Measurements from ENCODE around the gene PCDHGA8. TPM values are rescaled to one million over a fixed set of nuclear protein-coding genes. Genes with fewer than 3 reads are reported as not detected.

The PCDHGA8 gene
- total and polyA plus RNA-seq, 2 of the 13 experiments (the other 11 are each of a cell fraction or from before 2014, with no cell fraction given): 0.05 to 0.29 TPM

DNA sequence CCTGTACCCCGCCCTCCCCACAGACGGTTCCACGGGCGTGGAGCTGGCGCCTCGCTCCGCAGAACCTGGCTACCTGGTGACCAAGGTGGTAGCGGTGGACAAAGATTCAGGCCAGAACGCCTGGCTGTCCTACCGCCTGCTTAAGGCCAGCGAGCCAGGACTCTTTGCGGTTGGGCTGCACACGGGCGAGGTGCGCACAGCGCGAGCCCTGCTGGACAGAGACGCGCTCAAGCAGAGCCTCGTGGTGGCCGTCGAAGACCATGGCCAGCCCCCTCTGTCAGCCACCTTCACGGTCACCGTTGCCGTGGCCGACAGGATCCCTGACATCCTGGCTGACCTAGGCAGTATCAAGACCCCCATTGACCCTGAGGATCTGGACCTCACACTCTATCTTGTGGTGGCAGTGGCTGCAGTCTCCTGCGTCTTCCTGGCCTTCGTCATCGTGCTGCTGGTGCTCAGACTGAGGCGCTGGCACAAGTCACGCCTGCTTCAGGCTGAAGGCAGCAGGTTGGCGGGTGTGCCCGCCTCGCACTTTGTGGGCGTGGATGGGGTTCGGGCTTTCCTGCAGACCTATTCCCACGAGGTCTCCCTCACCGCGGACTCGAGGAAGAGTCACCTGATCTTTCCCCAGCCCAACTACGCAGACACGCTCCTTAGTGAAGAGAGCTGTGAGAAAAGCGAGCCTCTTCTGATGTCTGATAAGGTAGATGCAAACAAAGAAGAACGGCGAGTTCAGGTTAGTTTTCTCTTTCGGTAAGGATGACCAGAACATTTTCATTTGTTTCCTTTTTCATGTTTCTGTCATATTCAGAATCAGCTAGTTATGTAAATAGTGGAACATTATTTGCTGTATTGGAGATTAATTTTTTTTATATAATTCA lies 26.2 kb upstream of the PCDHGA8 start:
- Histone ChIP-seq H4K20me1 (ENCODE audit: insufficient read depth, low read length) (no peaks in the 10 kb centered on the region), H3K4me3 (replicated peaks in 1 of 3; ENCODE audit: insufficient read depth in 1 of 3, low read depth in 2 of 3, low read length in 3 of 3) (no peak overlapping the region), H2AFZ (ENCODE audit: low read length) (no peak overlapping the region), H3K9me3 (ENCODE audit: low read length) (peaks cover 53% of the 10 kb centered on the region), H3K4me1 (ENCODE audit: insufficient read depth, low read length) (no peaks in the 10 kb centered on the region), H3K4me2 (ENCODE audit: low read depth, low read length) (no peak overlapping the region), H3K27me3 (ENCODE audit: control insufficient read depth in 1 of 2, insufficient read depth in 2 of 2, low read length in 2 of 2) (no peaks in the 10 kb centered on the region), H3K27ac (ENCODE audit: extremely low read length, insufficient read depth, low read length) (no peak overlapping the region), H3K79me2 (ENCODE audit: insufficient read depth, low read length) (no peaks in the 10 kb centered on the region), H3K36me3 (replicated peaks in 1 of 2; ENCODE audit: control insufficient read depth in 1 of 2, insufficient read depth in 2 of 2, low read length in 2 of 2) (no peaks in the 10 kb centered on the region), H3K9ac (ENCODE audit: insufficient read depth, low read depth, low read length) (no peak overlapping the region)
- CTCF ChIA-PET (ENCODE audit: low intra/inter-chr PET ratio, low total read pairs): no interaction called here
- FAIRE-seq (no peak), ATAC-seq (no peak), DNase-seq (ENCODE audit: low spot score) (no peak)
- no TSS peak for BruUV-seq (replicated peaks)
- TF ChIP-seq MBNL3 (CRISPR knock-in tag; conservative IDR thresholded peaks at IDR 0.05): no peak
- intact Hi-C loops (cut with micrococcal nuclease; ENCODE audit: unreplicated experiment) (no loop called here), in situ Hi-C loops (cut with HindIII; ENCODE audit: extremely low pct_ligation_motif_present, low pct_unique_long_range_greater_than_20kb) (no loop called here)
- 82% methylated on average over 23 of the region's 46 CpGs for WGBS (ENCODE audit: low lambda C conversion rate)
- POLR2A ChIA-PET: no interaction called here

DNA sequence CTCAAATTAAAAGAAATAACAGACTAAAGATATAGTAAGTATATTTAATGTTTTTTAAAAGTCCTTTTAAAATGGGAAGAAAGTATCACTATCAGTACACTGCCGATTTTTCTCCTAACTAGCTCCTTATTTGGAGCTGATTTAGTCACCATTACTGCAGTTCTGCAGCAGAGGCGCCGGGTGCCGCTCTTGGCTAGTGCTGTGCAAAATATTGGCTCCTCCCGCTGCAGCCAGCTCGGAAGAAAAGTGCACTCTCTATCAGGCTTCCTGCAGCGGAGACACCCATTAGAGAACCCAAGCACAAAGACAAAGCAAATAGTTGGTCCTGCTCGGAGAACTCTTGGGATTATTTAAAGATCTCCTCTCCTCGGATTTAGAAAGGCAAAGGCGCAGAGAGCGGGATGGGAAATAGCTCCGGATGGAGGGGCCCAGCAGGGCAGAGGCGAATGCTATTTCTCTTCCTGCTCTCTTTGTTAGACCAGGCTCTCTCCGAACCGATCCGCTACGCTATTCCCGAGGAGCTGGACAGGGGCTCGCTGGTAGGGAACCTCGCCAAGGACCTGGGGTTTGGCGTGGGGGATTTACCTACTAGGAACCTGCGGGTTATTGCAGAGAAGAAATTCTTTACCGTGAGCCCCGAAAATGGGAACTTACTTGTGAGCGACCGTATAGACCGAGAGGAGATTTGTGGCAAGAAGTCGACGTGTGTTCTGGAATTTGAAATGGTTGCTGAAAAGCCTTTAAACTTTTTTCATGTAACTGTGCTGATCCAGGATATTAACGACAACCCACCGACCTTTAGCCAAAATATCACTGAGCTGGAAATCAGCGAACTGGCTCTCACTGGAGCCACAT lies 22.2 kb upstream of the PCDHGA8 start, which contains the start of gene PCDHGB3:
Gene PCDHGB3 (plus strand): TSS at position 249 of the 855 bp plus-strand sequence. CDS start 153 bp downstream, at position 402.
- ATAC-seq (no peak), DNase-seq (ENCODE audit: low spot score) (no peak), FAIRE-seq (no peak)
- Histone ChIP-seq H3K4me3 (replicated peaks in 1 of 3; ENCODE audit: insufficient read depth in 1 of 3, low read depth in 2 of 3, low read length in 3 of 3) (no peak within 1 kb of the TSS), H4K20me1 (ENCODE audit: insufficient read depth, low read length) (no peaks in the 10 kb centered on the region), H3K4me1 (ENCODE audit: insufficient read depth, low read length) (no peaks in the 10 kb centered on the region), H3K27me3 (ENCODE audit: control insufficient read depth in 1 of 2, insufficient read depth in 2 of 2, low read length in 2 of 2) (no peaks in the 10 kb centered on the region), H3K36me3 (replicated peaks in 1 of 2; ENCODE audit: control insufficient read depth in 1 of 2, insufficient read depth in 2 of 2, low read length in 2 of 2) (no peaks in the 10 kb centered on the region), H3K27ac (ENCODE audit: extremely low read length, insufficient read depth, low read length) (no peak within 1 kb of the TSS), H3K79me2 (ENCODE audit: insufficient read depth, low read length) (no peaks in the 10 kb centered on the region), H2AFZ (ENCODE audit: low read length) (no peak within 1 kb of the TSS), H3K4me2 (ENCODE audit: low read depth, low read length) (no peak within 1 kb of the TSS), H3K9ac (ENCODE audit: insufficient read depth, low read depth, low read length) (no peak within 1 kb of the TSS), H3K9me3 (ENCODE audit: low read length) (peaks cover 56% of the 10 kb centered on the region)
- in situ Hi-C loops (cut with HindIII; ENCODE audit: extremely low pct_ligation_motif_present, low pct_unique_long_range_greater_than_20kb) (no loop called here), intact Hi-C loops (cut with micrococcal nuclease; ENCODE audit: unreplicated experiment) (no loop called here)
- ChIA-PET CTCF (ENCODE audit: low intra/inter-chr PET ratio, low total read pairs) (no interaction called here), POLR2A (no interaction called here)
- WGBS (ENCODE audit: low lambda C conversion rate): 67% methylated on average over 32 of the region's 32 CpGs
- BruUV-seq (replicated peaks): no TSS peak
- TF ChIP-seq ZNF234 (CRISPR knock-in tag; conservative IDR thresholded peaks at IDR 0.05): no peak
- no peak for TF ChIP-seq TEAD2 (CRISPR knock-in tag; IDR thresholded peaks at IDR 0.05)
- TF ChIP-seq ZBTB43 (CRISPR knock-in tag; conservative IDR thresholded peaks at IDR 0.05): no peak
- TF ChIP-seq FOXP1 (IDR thresholded peaks at IDR 0.05): no peak
- TF ChIP-seq FOXP1 (CRISPR knock-in tag; IDR thresholded peaks at IDR 0.05): no peak
- no peak for TF ChIP-seq ZBTB21 (CRISPR knock-in tag; IDR thresholded peaks at IDR 0.05)
- TF ChIP-seq PCBP1 (IDR thresholded peaks at IDR 0.05; ENCODE audit: borderline replicate concordance, low read depth, low read length): no peak
- no peak for TF ChIP-seq HNF4G (IDR thresholded peaks at IDR 0.05; ENCODE audit: borderline replicate concordance, low read depth, low read length)
- no peak for TF ChIP-seq HNF4G (CRISPR knock-in tag; IDR thresholded peaks at IDR 0.05; ENCODE audit: borderline replicate concordance, low read depth)
- TF ChIP-seq IRF1 (CRISPR knock-in tag; IDR thresholded peaks at IDR 0.05; ENCODE audit: low read depth): no peak
- no peak for TF ChIP-seq ZNF75D (CRISPR knock-in tag; IDR thresholded peaks at IDR 0.05; ENCODE audit: borderline replicate concordance)
- no peak for TF ChIP-seq ZNF556 (CRISPR knock-in tag; IDR thresholded peaks at IDR 0.05; ENCODE audit: borderline replicate concordance)

Data from HepG2 (cell line).